ENCODE results near the gene HS3ST2. TPM values are rescaled to one million over a fixed set of nuclear protein-coding genes. Genes with fewer than 3 reads are reported as not detected.

The HS3ST2 gene
- polyA plus RNA-seq, 2 of the 4 experiments (the other 2 are of a cell fraction) = not detected

DNA sequence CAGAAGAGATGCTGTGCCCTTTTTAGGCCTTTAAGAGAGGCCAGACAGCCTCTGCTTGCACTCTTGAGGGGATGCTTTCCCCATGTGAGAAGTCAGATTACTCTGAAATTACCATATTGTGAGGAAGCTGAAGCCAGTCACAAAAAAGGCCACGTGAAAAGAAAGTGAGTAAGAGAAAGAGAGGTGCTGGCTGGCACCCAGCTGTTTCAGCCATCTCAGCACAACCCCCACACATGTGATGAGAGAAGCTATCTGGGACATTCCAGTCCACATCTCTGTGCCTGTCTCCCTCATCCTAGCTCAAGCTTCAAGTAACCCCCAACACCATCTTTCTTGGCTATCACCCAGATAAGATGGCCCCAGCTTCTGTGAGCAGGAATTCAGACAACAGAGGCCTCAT is 131.4 kb downstream of the HS3ST2 start:
- H3K4me1 ChIP-seq = no peaks in the 10 kb centered on the region
- POLR2A ChIA-PET = no interaction called here
- no peak overlapping the region for H3K4me2 ChIP-seq
- no peak overlapping the region for H3K27ac ChIP-seq
- 0% methylated on average over 1 of the region's 1 CpG for WGBS (ENCODE audit: missing lambda C conversion rate)
- ATAC-seq = no peak
- no peak for FAIRE-seq
- no peaks in the 10 kb centered on the region for H3K9me3 ChIP-seq
- TF ChIP-seq CTCF (IDR thresholded peaks at IDR 0.05) (no peak), RARB (CRISPR knock-in tag; IDR thresholded peaks at IDR 0.05) (no peak), FOSB (CRISPR knock-in tag; IDR thresholded peaks at IDR 0.05) (no peak), BHLHE40 (IDR thresholded peaks at IDR 0.05; ENCODE audit: low read depth, low read length) (no peak), E2F6 (IDR thresholded peaks at IDR 0.05; ENCODE audit: borderline replicate concordance, low read depth) (no peak), TFCP2L1 (CRISPR knock-in tag; IDR thresholded peaks at IDR 0.05) (no peak), HOXB13 (CRISPR knock-in tag; IDR thresholded peaks at IDR 0.05; ENCODE audit: low read depth) (no peak), MAFK (IDR thresholded peaks at IDR 0.05; ENCODE audit: partially characterized antibody) (no peak), RNF2 (IDR thresholded peaks at IDR 0.05; ENCODE audit: borderline replicate concordance, low read depth) (no peak), GATA3 (IDR thresholded peaks at IDR 0.05; ENCODE audit: borderline replicate concordance) (no peak), ZFP36 (IDR thresholded peaks at IDR 0.05; ENCODE audit: borderline replicate concordance, partially characterized antibody) (no peak), MYC (IDR thresholded peaks at IDR 0.05; ENCODE audit: borderline replicate concordance, low read length) (no peak), FOSL2 (IDR thresholded peaks at IDR 0.05) (no peak), FOSL2 (CRISPR knock-in tag; IDR thresholded peaks at IDR 0.05) (no peak), HEYL (CRISPR knock-in tag; IDR thresholded peaks at IDR 0.05) (no peak), ESRRA (IDR thresholded peaks at IDR 0.05; ENCODE audit: borderline replicate concordance, low read length) (no peak), RAD21 (conservative IDR thresholded peaks at IDR 0.05 in 1 of 2, IDR thresholded peaks at IDR 0.05 in 1 of 2) (no peak)
- TF ChIP-seq, protein P1, sequence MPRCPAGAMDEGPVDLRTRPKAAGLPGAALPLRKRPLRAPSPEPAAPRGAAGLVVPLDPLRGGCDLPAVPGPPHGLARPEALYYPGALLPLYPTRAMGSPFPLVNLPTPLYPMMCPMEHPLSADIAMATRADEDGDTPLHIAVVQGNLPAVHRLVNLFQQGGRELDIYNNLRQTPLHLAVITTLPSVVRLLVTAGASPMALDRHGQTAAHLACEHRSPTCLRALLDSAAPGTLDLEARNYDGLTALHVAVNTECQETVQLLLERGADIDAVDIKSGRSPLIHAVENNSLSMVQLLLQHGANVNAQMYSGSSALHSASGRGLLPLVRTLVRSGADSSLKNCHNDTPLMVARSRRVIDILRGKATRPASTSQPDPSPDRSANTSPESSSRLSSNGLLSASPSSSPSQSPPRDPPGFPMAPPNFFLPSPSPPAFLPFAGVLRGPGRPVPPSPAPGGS (IDR thresholded peaks at IDR 0.05) = no peak
- TF ChIP-seq, protein P2, sequence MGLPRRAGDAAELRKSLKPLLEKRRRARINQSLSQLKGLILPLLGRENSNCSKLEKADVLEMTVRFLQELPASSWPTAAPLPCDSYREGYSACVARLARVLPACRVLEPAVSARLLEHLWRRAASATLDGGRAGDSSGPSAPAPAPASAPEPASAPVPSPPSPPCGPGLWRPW (IDR thresholded peaks at IDR 0.05) = no peak
- DNase-seq (ENCODE audit: low read depth in 1 of 2, low spot score in 1 of 2) = no peak
- no peak overlapping the region for H3K4me3 ChIP-seq
- CTCF ChIA-PET = interaction anchor here (1.1 kb wide), 1 partner anchor 46 kb away, joined by 4 read pairs; no protein-coding TSS in a partner anchor

DNA sequence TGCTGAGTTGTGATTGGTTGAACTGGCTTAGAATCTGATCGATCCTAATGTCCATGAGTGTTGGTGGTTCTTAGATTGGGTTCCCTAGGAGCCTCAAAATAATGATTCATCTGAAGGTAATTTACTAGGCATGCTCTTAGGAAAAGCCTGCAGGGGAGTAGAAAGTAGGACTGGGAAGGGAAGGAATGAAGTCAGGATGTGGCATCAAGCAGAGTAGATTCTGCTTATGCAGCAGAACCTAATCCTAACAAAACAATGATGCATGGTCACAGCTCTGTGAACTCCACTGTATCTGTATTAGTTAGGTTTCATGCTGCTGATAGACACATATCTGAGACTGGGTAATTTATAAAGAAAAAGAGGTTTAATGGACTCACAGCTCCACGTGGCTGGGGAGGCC is 132.5 kb downstream of the HS3ST2 start:
- H3K27ac ChIP-seq = no peak overlapping the region
- WGBS (ENCODE audit: missing lambda C conversion rate) = 22% methylated on average over 2 of the region's 2 CpGs
- ChIA-PET CTCF (no interaction called here), POLR2A (no interaction called here)
- H3K4me2 ChIP-seq = no peak overlapping the region
- TF ChIP-seq MYC (IDR thresholded peaks at IDR 0.05; ENCODE audit: borderline replicate concordance, low read length) = no peak
- TF ChIP-seq MAFK (IDR thresholded peaks at IDR 0.05; ENCODE audit: partially characterized antibody) = peak; percentile 57
- no peak for TF ChIP-seq CTCF (IDR thresholded peaks at IDR 0.05)
- TF ChIP-seq POLR2AphosphoS2 (conservative IDR thresholded peaks at IDR 0.05; ENCODE audit: low read length) = no peak
- no peak for TF ChIP-seq KDM5A (IDR thresholded peaks at IDR 0.05)
- TF ChIP-seq EHMT2 (IDR thresholded peaks at IDR 0.05; ENCODE audit: low read depth) = no peak
- ATAC-seq = no peak
- no peaks in the 10 kb centered on the region for H3K4me1 ChIP-seq
- no peak for FAIRE-seq
- H3K4me3 ChIP-seq = no peak overlapping the region
- DNase-seq (ENCODE audit: low read depth in 1 of 2, low spot score in 1 of 2) = no peak
- H3K9me3 ChIP-seq = no peaks in the 10 kb centered on the region

Measured in A549 (cell line).